GM12878 (cell line): ENCODE measurements around the gene TTYH1. TPM values are rescaled to one million over a fixed set of nuclear protein-coding genes. Genes with fewer than 3 reads are reported as not detected.

ENCODE experiments used
- ATAC-seq: fragments of 200-7000 bp; cut with Tn5 transposase; 3 replicates; pipeline ENCODE4 v1.9.1; 2020; ENCODE audit warnings: mild to moderate bottlenecking, moderate library complexity
- BruUV-seq: library from RNA; stranded (reverse); fragments of 400-500 nt; replicated peaks from 2 replicates; lab custom pipeline; 2021; lab: Mats Ljungman, UMichigan
- CTCF ChIA-PET: fragments of 300-600 bp; sonication (Branson Sonifier 250); formaldehyde crosslinking; extraction: SDS; loops from one replicate; lab custom pipeline; 2021; ENCODE audit warnings: inconsistent platforms; lab: Yijun Ruan, JAX
- POLR2A ChIA-PET: fragments of 350-600 bp; formaldehyde crosslinking; extraction: SDS; loops from one replicate; lab custom pipeline; 2021; ENCODE audit warnings: inconsistent platforms; lab: Charles Lee
- RAD21 ChIA-PET: fragments of 300-600 bp; sonication (Branson Sonifier 250); formaldehyde crosslinking; loops from one replicate; lab custom pipeline; 2023; ENCODE audit warnings: antibody characterized with exemption; ENCODE audit not compliant: unreplicated experiment; lab: Charles Lee
- SMC1A ChIA-PET: fragments of 300-600 bp; sonication (Branson Sonifier 250); formaldehyde crosslinking; loops from one replicate; lab custom pipeline; 2023; ENCODE audit not compliant: unreplicated experiment, uncharacterized antibody; lab: Charles Lee
- DNase-seq: peaks from one replicate; pipeline ENCODE4 v3.0.0-alpha.2; 2011; ENCODE audit warnings: low read depth, low spot score
- FAIRE-seq: peaks from 3 replicates; lab custom pipeline; 2011; peaks lifted over from hg19 to GRCh38; lab: Jason Lieb, UNC
- H2AFZ ChIP-seq: 2 replicates; pipeline ENCODE4 v1.6.0; 2011; ENCODE audit warnings: low read depth, low read length, control low read depth; ENCODE audit not compliant: control insufficient read depth
- H3K27ac ChIP-seq: 2 replicates; pipeline ENCODE4 v1.5.1; 2011; ENCODE audit warnings: control low read depth; ENCODE audit not compliant: control insufficient read depth, insufficient read depth
- H3K27me3 ChIP-seq, 2 experiments: replicated peaks in 1 of 2; 2 replicates each; pipeline versions ENCODE4 v1.6.0 to v1.6.1; 2011; ENCODE audit warnings: low read length in 1 of 2; ENCODE audit not compliant: control insufficient read depth in 2 of 2, insufficient read depth in 2 of 2
- H3K36me3 ChIP-seq, 2 experiments: 2 replicates each; pipeline ENCODE4 v1.5.1; 2011; ENCODE audit warnings: low read length in 1 of 2; ENCODE audit not compliant: control insufficient read depth in 2 of 2, insufficient read depth in 2 of 2
- H3K4me1 ChIP-seq: 2 replicates; pipeline ENCODE4 v1.6.1; 2011; ENCODE audit warnings: mild to moderate bottlenecking, low read length, moderate library complexity, mixed read lengths; ENCODE audit not compliant: control insufficient read depth, insufficient read depth
- H3K4me2 ChIP-seq: 2 replicates; pipeline ENCODE4 v1.6.0; 2011; ENCODE audit warnings: control low read depth; ENCODE audit not compliant: control insufficient read depth, insufficient read depth
- H3K4me3 ChIP-seq: fragments of 200-600 bp; sonication (generic); 2 replicates; pipeline ENCODE4 v1.5.1; 2016
- H3K79me2 ChIP-seq: 2 replicates; pipeline ENCODE4 v1.6.0; 2011; ENCODE audit warnings: low read length; ENCODE audit not compliant: control insufficient read depth, insufficient read depth
- H3K9ac ChIP-seq: 2 replicates; pipeline ENCODE4 v1.8.0; 2011; ENCODE audit warnings: low read length, control low read depth, mixed read lengths; ENCODE audit not compliant: control insufficient read depth, insufficient read depth
- H3K9me3 ChIP-seq: replicated peaks from 3 replicates; pipeline ENCODE4 v1.5.1; 2011; ENCODE audit warnings: mild to moderate bottlenecking, low read length; ENCODE audit not compliant: control insufficient read depth, insufficient read depth
- H4K20me1 ChIP-seq: 2 replicates; pipeline ENCODE4 v1.6.0; 2011; ENCODE audit not compliant: control insufficient read depth, insufficient read depth
- BRCA1 ChIP-seq: IDR thresholded peaks from 2 replicates; pipeline ENCODE4 v1.6.1; 2011; ENCODE audit warnings: low read depth, low read length, improper control_type of control experiment
- CBX5 ChIP-seq: sonication (generic); IDR thresholded peaks from 2 replicates; pipeline ENCODE4 v1.6.1; 2016; ENCODE audit warnings: low read depth, moderate library complexity, mild to moderate bottlenecking, inconsistent platforms
- KLF5 ChIP-seq: fragments of 450-650 bp; IDR thresholded peaks from 2 replicates; pipeline ENCODE4 v1.6.1; 2014; ENCODE audit warnings: mild to moderate bottlenecking; ENCODE audit not compliant: partially characterized antibody
- NFIC ChIP-seq: IDR thresholded peaks from 2 replicates; pipeline ENCODE4 v1.6.1; 2012; ENCODE audit warnings: low read depth, mild to moderate bottlenecking, inconsistent platforms, low read length, moderate library complexity
- POLR2AphosphoS2 ChIP-seq: IDR thresholded peaks from 2 replicates; pipeline ENCODE4 v1.6.1; 2011; ENCODE audit warnings: low read depth, mild to moderate bottlenecking, low read length, improper control_type of control experiment, moderate library complexity
- SIN3A ChIP-seq: IDR thresholded peaks from 2 replicates; pipeline ENCODE4 v1.6.1; 2012; ENCODE audit warnings: low read depth, low read length, improper control_type of control experiment
- SMAD1 ChIP-seq: fragments of 450-650 bp; IDR thresholded peaks from 2 replicates; pipeline ENCODE4 v1.6.1; 2018; ENCODE audit warnings: mild to moderate bottlenecking, low read depth; ENCODE audit not compliant: partially characterized antibody
- TBL1XR1 ChIP-seq: IDR thresholded peaks from 2 replicates; pipeline ENCODE4 v1.6.1; 2012; ENCODE audit warnings: low read depth, low read length, improper control_type of control experiment
- YY1 ChIP-seq: IDR thresholded peaks from 2 replicates; pipeline ENCODE4 v1.6.1; 2011; ENCODE audit warnings: low read depth, mild to moderate bottlenecking, low read length
- ZZZ3 ChIP-seq: IDR thresholded peaks from 2 replicates; pipeline ENCODE4 v1.6.1; 2011; ENCODE audit warnings: low read depth; ENCODE audit not compliant: control insufficient read depth, insufficient read length
- WGBS: methylation state at CpG from one replicate; pipeline ENCODE4 v1.1.6; 2016; ENCODE audit warnings: low lambda C conversion rate; ENCODE audit not compliant: insufficient replicate concordance, insufficient coverage; ENCODE audit errors: missing lambda C conversion rate; 5-methylcytosine and 5-hydroxymethylcytosine counted together
- in situ Hi-C: fragments of 300-500 bp; cut with MboI; formaldehyde crosslinking; loops from 9 replicates; pipeline ENCODE4 v1.14.3; 2018; ENCODE audit warnings: mixed read lengths
- intact Hi-C: fragments of 100-400 bp; cut with micrococcal nuclease; formaldehyde crosslinking; loops from one replicate; pipeline ENCODE4 v1.14.2; 2022; ENCODE audit not compliant: unreplicated experiment
- polyA plus RNA-seq, 11 experiments: library from polyadenylated mRNA; depleted of rRNA in 4 of 11; unstranded in 6 of 11; stranded (reverse) in 5 of 11; fragments of >200 nt; fragmentation: Nextera tagmentation in 4 of 11; fragmentation: Illumina TruSeq in 1 of 11; extraction: Ambion mirVana in 4 of 11; extraction: Trizol in 1 of 11; gene quantifications; 1 replicate in 1 of 11; 2 replicates in 10 of 11; pipeline versions ENCODE4 v1.2.1 to v1.2.3, GENCODE V29; 2011 to 2016; ENCODE audit warnings: inconsistent platforms in 2 of 11, missing spikeins in 2 of 11, low read depth in 1 of 11
- total RNA-seq, 4 experiments: library from RNA; depleted of rRNA in 3 of 4; stranded (reverse); fragments of >200 nt in 3 of 4; fragmentation: Illumina TruSeq in 1 of 4; extraction: Trizol in 1 of 4; gene quantifications; 2 replicates each; pipeline versions ENCODE4 v1.2.1 to v1.2.3, GENCODE V29; 2013 to 2021

Gene TTYH1
- total and polyA plus RNA-seq, 10 of the 15 experiments (the other 5 are each of a cell fraction or from before 2014, with no cell fraction given): 0.01 to 0.36 (median 0.09) TPM; not detected in 3

DNA sequence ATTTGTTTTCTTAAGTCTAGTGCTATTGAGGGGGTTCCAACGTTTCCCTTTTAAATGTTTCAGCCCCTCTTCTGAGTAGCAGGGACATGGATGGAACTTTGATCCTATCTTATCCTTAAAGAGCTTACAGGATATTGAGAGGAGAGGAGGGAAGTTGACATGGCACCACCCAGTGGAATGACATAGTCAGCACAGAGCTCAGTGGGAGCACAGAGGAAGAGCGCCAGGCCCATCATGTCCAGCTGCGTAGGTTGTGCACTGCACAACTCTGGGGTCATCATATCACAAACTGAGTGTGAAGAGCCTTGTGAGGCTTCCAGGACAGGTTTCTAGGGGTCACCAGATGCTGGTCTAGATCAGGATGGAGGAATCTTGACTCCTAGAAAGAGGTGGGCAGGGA lies 62.4 kb downstream of the TTYH1 start:
- 67% methylated on average over 3 of the region's 3 CpGs for WGBS
- ChIA-PET POLR2A (no interaction called here), CTCF (interaction anchor here (0.6 to 8.5 kb wide), 13 partner anchors 12 to 831 kb away, joined by 3 to 236 read pairs (median 4); partner anchors contain the start of genes LENG8 and LENG9), SMC1A (interaction anchor here (1.2 to 7.3 kb wide), 3 partner anchors 142 to 196 kb away, joined by 4 to 118 read pairs (median 70); no protein-coding TSS in a partner anchor), RAD21 (interaction anchor here (5.5 to 6.5 kb wide), 2 partner anchors 175 to 196 kb away, joined by 43 to 59 read pairs; no protein-coding TSS in a partner anchor)
- Histone ChIP-seq H3K9me3 (no peaks in the 10 kb centered on the region), H3K36me3 (no peaks in the 10 kb centered on the region), H3K79me2 (no peaks in the 10 kb centered on the region), H3K4me3 (no peak overlapping the region), H3K27ac (no peak overlapping the region), H3K4me2 (no peak overlapping the region), H2AFZ (no peak overlapping the region), H4K20me1 (no peaks in the 10 kb centered on the region), H3K27me3 (no peaks in the 10 kb centered on the region), H3K9ac (no peak overlapping the region), H3K4me1 (peaks cover 7% of the 10 kb centered on the region; the same call in 1 of the 2 replicates)
- in situ Hi-C loops (loop anchor here (5.0 to 10.0 kb wide), 3 partner anchors 175 to 447 kb away; no protein-coding TSS in a partner anchor), intact Hi-C loops (loop anchor here (10.0 kb wide), 1 partner anchor 437 kb away; no protein-coding TSS in a partner anchor)
- no peak for FAIRE-seq
- no peak for DNase-seq
- TF ChIP-seq BRCA1 (no peak), SMAD1 (no peak), CBX5 (no peak), POLR2AphosphoS2 (no peak), KLF5 (no peak), YY1 (no peak), SIN3A (no peak), NFIC (no peak), ZZZ3 (no peak), TBL1XR1 (no peak)
- ATAC-seq: no peak
- BruUV-seq: no TSS peak
